ENCODE measurements around the gene SIK2. TPM values are rescaled to one million over a fixed set of nuclear protein-coding genes. Genes with fewer than 3 reads are reported as not detected.
A peak's percentile ranks its signal among the peaks of the same experiment; 100 is the strongest.

Gene SIK2
- total RNA-seq (2014; rRNA removed; shearing (Covaris generic); ENCODE audit: low replicate concordance), result 4.6 and 10.3 TPM in 2 replicates

DNA sequence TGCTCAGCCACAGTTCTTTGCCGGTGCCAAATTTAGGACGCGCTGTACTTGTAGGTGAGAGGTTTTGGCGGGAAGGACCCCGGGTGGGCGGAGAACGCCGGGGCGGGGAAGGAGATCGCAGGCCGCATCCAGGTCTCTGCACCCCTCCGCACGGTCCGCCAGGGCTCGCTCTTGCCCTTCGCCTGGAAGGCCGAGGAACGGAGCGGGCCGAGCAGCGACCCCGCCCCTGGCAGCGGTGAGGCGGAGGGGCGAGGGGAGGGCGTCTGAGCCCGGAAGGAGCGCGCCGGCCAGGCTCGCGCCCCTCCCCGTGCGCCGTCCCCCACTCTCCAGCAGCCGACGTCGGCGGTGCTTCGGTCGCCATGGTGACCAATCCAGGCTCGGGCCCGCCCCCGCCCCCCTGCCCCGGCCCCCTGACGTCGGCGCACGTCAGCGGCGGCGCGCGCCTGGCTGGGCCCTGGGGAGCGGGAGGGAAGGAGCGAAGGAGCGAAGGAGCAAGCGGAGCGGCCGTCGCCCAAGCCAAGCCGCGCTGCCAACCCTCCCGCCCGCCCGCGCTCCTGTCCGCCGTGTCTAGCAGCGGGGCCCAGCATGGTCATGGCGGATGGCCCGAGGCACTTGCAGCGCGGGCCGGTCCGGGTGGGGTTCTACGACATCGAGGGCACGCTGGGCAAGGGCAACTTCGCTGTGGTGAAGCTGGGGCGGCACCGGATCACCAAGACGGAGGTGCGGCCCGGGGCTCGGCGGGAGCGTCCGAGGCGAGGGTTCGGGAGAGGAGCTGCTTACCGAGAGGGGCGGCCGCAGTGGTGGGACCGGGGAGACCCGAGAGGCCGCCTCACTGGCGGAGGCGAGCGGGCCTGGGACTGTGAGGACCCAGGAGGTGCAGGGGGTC lies at the start of gene SIK2:
SIK2 (plus strand) TSS at position 471 of the 886 bp plus-strand sequence; CDS start at position 586, 115 bp downstream.
- Histone ChIP-seq H3K27me3 (no peaks in the 10 kb centered on the region), H3K36me3 (no peaks in the 10 kb centered on the region), H3K9me3 (no peaks in the 10 kb centered on the region), H3K4me3 (peak within 1 kb of the TSS; percentile 81)
- peak; percentile 96 for DNase-seq

DNA sequence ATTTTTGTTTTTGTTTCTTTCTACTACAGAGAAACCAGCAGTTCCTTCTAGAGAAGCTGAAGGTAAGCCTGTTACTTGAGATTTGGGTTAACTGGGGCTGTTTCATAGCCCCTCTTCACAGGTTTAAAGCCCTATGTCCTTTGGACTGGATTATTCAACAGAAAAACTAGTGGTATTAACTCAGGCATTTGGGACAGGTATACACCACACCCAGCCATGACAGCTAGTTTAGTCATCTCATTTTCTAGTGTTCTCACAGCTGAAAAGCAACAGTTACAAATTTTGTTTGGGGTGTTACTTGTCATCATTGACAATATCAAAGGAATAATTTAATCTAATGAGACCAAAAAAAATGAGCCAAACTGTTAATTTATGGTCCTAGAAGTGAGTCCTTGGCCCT lies 47.7 kb upstream of the SIK2 start:
- H3K9me3 ChIP-seq, result peaks cover 5% of the 10 kb centered on the region; the same call in 1 of the 2 replicates
- no peaks in the 10 kb centered on the region for H3K27me3 ChIP-seq
- DNase-seq, result no peak
- no peak overlapping the region for H3K4me3 ChIP-seq
- peaks cover 48% of the 10 kb centered on the region for H3K36me3 ChIP-seq

DNA sequence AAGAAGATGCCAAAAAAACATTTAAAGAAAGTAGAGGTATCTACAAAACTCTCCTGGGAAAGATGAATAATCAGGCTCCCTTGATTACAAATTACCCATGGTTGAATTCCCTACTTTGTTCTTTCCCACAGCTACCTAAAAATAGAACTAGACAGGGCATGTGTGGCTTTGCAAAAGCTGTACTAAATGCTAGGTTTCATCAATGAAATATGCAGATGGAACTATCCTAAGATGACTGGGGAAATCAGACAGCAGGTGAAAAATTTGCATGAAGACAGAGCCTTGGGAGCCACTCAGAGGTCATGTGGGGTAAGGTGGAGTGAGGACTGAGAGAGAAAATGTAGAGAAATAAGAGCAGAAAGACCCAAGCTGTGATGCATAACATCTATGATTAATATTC lies 47.0 kb upstream of the SIK2 start:
- no peak for DNase-seq
- no peak overlapping the region for H3K4me3 ChIP-seq
- H3K27me3 ChIP-seq, result no peaks in the 10 kb centered on the region
- peaks cover 50% of the 10 kb centered on the region for H3K36me3 ChIP-seq
- peaks cover 5% of the 10 kb centered on the region; the same call in 1 of the 2 replicates for H3K9me3 ChIP-seq

DNA sequence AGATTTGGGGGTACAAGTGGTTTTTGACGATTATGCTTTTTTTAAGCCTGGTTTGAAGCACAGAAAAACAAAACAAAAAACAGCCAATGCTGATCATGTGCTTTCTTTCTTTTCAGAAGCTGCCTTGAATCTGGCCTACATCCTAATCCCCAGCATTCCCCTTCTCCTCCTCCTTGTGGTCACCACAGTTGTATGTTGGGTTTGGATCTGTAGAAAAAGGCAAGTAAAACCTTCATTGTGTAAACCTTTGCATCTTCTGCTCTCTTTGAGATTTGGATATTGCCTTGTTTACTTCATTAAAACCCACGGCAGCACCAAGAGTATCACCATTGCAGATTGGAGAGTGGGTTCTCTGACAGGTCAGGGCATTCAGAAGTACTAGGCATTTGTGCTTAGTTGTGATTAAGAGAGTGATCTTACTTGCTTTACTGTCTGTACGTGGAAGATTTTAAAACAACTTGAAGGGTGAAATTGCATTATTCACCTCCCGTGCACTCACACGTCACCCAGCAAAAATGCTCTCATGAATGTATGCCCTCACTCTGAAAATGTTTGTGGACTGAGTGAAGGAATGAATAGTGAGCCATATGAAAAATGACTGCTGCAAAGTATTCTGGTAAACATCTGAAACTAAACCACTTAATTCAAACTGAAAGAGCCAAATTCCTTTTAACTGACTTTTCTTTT lies 44.7 kb upstream of the SIK2 start:
- peaks cover 57% of the 10 kb centered on the region for H3K36me3 ChIP-seq
- DNase-seq, result peak; percentile 83
- H3K27me3 ChIP-seq, result no peaks in the 10 kb centered on the region
- H3K9me3 ChIP-seq, result peaks cover 5% of the 10 kb centered on the region; the same call in 1 of the 2 replicates
- no peak overlapping the region for H3K4me3 ChIP-seq

DNA sequence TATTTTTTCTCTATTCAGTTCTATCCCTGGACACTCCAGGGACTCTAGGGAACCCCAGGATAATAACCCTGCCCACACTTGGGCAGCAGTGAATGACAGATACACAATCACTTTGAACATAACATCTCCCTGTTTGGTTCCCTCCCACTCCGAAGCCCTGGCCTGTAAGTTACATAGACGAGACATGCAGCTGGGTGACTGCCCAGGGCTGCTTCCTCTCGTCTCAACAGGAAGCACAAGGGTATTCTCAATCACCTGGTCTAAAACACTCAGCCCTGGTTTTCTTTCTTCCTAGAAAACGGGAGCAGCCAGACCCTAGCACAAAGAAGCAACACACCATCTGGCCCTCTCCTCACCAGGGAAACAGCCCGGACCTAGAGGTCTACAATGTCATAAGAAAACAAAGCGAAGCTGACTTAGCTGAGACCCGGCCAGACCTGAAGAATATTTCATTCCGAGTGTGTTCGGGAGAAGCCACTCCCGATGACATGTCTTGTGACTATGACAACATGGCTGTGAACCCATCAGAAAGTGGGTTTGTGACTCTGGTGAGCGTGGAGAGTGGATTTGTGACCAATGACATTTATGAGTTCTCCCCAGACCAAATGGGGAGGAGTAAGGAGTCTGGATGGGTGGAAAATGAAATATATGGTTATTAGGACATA lies 42.3 kb upstream of the SIK2 start:
- H3K27me3 ChIP-seq, result no peaks in the 10 kb centered on the region
- no peak for DNase-seq
- peaks cover 5% of the 10 kb centered on the region; the same call in 1 of the 2 replicates for H3K9me3 ChIP-seq
- H3K36me3 ChIP-seq, result peaks cover 57% of the 10 kb centered on the region
- H3K4me3 ChIP-seq, result no peak overlapping the region

DNA sequence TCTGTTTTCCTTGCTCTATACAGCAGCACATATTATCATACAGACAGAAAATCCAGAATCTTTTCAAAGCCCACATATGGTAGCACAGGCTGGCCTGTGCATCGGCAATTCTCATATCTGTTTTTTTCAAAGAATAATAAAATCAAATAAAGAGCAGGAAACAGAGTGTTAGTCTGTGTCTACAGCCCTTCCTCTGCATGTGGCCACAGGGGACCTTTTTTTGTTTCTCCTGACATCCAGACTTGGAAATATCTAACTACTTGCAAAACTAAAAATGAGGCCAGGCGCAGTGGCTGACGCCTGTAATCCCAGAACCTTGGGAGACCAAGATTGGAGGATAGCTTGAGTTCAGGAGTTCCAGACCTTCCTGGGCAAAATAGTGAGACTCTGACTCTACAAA lies 41.4 kb upstream of the SIK2 start:
- H3K4me3 ChIP-seq, result no peak overlapping the region
- H3K27me3 ChIP-seq, result no peaks in the 10 kb centered on the region
- H3K9me3 ChIP-seq, result peaks cover 5% of the 10 kb centered on the region; the same call in 1 of the 2 replicates
- H3K36me3 ChIP-seq, result peaks cover 48% of the 10 kb centered on the region
- no peak for DNase-seq

DNA sequence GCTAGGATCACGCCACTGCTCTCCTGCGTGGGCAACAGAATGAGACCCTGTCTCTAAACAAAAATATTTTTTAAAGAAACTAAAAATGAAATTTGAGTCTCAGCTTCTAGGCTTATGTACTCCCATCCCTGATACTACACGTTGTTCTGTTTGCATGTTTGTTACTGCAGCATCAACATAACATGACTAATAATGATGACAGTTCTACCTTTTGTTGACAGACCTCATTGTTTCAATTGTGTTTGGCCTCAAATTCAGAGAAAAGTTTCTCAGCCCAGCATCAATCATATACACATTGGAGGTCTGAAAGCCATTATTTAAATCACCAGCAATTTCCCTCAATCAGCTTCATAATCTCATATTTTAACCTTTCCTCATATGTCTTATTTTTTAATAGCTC lies 40.9 kb upstream of the SIK2 start:
- no peaks in the 10 kb centered on the region for H3K27me3 ChIP-seq
- no peak overlapping the region for H3K4me3 ChIP-seq
- H3K36me3 ChIP-seq, result peaks cover 43% of the 10 kb centered on the region
- DNase-seq, result no peak
- H3K9me3 ChIP-seq, result peaks cover under 1% of the 10 kb centered on the region; the same call in 1 of the 2 replicates

DNA sequence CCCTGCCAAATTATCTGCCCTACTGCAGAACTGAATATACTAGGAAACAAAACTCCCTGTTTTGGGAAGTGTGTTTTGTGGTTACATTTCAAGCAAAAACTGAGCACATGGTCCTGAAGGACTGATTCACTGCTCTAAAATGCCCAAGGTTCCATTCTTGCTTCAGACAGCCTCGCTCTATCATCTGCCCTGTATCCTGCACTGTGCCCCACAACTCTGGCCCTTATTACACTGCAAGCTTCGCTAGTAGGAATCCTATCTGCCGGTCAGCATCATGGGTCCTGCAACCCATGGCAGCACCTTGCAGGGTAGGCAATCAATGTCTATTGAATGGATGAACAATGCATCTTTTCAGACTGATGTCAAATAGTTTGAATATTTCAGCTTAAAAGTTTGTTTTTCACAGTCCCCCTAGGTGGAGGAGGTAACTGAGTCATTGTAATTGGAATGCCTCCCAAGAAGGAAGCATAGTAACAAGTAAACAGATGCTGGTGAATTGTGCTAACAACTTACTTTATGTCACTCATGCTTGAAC lies 40.4 kb upstream of the SIK2 start:
- no peak overlapping the region for H3K4me3 ChIP-seq
- H3K27me3 ChIP-seq, result no peaks in the 10 kb centered on the region
- no peak for DNase-seq
- no peaks in the 10 kb centered on the region for H3K9me3 ChIP-seq
- H3K36me3 ChIP-seq, result peaks cover 39% of the 10 kb centered on the region

DNA sequence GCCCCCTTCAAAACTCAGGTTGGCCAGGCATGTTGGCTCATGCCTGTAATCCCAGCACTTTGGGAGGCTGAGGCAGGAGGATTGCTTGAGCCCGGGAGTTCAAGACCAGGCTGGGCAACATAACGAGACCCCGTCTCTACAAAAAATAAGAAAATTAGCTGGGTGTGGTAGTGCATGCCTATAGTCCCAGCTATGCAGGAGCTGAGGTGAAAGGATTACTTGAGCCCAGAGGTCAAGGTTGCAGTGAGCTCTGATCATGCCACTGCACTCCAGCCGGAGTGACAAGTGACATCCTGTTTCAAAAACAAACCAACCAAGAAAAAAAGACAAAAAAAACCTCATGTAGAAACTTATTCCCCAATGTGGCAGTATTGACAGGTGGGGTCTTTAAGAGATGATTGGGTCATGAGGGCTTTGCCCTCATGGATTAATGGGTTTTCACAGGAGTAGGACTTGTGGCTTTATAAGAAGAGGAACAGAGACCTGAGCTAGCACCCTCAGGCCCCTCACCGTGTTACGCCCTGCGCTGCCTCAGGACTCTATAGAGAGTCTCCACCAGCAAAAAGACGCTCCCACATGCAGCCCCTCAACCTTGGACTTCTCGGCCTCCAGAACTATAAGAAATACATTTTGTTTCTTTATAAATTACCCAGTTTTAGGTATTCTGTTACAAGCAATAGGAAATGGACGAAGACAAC lies 39.4 kb upstream of the SIK2 start:
- Histone ChIP-seq H3K27me3 (no peaks in the 10 kb centered on the region), H3K36me3 (peaks cover 39% of the 10 kb centered on the region), H3K4me3 (no peak overlapping the region), H3K9me3 (no peaks in the 10 kb centered on the region)
- no peak for DNase-seq

DNA sequence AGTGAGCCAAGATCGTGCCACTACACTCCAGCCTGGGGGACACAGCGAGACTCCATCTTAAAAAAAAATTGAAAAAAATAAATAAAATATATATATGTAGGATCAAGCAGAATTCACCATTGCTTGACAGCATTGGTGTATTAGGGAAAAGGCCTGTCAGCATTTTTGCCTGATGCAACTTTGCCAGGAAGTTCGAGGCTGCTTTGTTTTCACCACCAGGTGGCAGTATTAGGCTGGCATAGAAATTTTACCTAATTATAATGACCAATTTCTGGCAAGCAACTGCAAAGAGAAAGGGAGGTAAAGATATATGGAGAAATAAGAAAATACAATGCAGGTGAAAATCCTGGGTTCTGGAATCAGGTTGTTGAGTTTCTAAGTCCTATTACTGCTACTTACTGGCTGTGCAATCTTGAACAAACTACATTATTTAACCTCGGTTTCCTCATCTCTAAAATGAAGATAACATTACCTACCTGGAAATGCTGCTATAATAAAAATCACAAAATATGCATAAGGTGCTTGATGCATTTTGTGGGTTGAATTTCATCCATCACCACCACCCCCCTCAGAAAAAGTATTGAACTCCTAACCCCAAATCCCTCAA lies 37.0 kb upstream of the SIK2 start:
- H3K27me3 ChIP-seq, result no peaks in the 10 kb centered on the region
- H3K9me3 ChIP-seq, result no peaks in the 10 kb centered on the region
- H3K36me3 ChIP-seq, result peaks cover 24% of the 10 kb centered on the region
- DNase-seq, result peak; percentile 43
- no peak overlapping the region for H3K4me3 ChIP-seq

DNA sequence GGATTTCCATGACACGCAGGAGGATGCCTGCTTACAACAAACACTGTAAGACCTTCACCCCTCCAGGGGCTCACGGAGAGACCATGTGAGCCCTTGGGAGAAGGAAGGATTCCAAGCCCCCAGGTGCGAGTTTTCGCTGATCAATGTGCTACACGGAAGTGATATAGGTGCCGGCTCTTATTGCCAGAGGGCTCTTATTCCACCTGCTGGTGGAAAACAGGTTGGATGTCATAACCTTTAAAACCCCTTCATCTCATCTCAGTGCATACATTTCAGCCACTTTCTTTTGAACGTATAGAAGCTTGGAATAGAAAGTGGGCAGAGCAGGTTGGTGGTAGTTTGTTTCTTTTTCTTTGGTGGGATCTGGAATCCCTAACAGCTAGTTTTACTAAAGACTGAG lies 35.9 kb upstream of the SIK2 start:
- Histone ChIP-seq H3K36me3 (peaks cover 14% of the 10 kb centered on the region), H3K9me3 (no peaks in the 10 kb centered on the region), H3K27me3 (no peaks in the 10 kb centered on the region), H3K4me3 (no peak overlapping the region)
- DNase-seq, result no peak

DNA sequence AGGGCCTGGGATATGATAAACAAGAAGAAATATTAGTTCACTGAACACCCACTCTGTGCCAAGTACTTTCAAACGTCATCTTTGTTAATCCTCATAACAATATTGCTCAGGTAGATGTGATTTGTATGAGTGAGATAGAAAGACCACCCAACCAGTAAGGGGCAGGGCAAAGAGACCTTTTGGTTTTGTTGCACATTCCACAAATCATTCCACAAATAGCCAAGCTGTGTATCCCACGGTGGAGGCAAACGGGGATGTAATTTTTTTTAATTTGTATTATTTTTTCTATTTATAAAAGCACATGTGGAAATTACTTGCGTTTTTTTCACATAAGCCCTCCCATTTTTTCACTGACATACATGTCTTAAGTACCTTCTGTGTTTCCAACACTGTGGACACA lies 32.8 kb upstream of the SIK2 start:
- no peaks in the 10 kb centered on the region for H3K27me3 ChIP-seq
- no peak for DNase-seq
- H3K36me3 ChIP-seq, result no peaks in the 10 kb centered on the region
- no peak overlapping the region for H3K4me3 ChIP-seq
- no peaks in the 10 kb centered on the region for H3K9me3 ChIP-seq

DNA sequence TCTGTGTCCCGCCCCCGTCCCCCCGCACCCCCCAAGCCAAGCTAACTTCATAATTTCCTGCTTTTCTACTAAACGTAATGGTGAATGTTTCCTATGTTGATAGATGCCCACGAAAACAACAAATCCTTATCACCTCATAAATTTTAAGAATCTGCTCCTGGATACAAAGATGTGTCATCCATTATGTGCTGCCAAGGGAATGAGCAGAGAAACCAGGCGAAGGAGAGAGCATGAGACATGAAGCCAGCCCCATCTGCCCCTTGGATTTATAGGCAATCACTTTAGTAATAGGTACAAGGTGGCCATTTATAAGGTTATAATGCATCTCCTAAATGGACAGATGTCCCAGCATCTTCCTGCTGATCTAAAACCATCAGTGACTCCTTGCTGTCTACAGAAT lies 31.5 kb upstream of the SIK2 start:
- DNase-seq, result no peak
- no peaks in the 10 kb centered on the region for H3K9me3 ChIP-seq
- no peaks in the 10 kb centered on the region for H3K27me3 ChIP-seq
- no peaks in the 10 kb centered on the region for H3K36me3 ChIP-seq
- H3K4me3 ChIP-seq, result no peak overlapping the region

DNA sequence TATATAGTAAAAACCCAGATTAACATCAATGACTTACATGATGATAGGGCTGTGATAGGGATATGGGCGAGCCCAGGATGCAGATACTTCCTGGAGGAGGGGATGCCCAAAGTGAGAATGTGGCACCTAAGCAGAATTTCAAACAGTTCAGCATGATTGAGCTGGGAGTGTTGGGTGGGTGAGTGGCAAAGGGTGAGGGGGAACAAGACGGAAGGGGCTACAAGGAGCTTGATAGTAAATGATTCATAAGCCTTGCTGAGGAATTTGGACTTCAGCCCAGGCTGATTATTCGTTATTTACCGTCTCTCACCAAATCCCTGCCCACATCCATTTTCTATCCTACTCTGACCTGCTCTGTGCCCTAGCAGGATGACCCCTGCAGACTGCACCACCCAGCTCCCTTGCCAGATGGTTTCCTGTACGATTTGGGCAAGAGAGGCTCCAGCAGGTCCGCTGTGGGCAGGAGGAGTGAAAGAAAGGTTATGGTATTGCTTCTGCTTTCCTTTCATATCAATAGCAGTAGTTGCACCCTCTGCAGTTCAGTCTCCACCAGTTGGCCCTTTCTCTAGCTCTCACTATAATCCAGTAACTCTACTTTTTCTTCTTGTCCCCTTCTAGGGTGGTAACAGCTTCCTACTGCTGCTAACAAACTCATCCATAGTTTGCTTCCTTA lies 30.3 kb upstream of the SIK2 start:
- no peaks in the 10 kb centered on the region for H3K9me3 ChIP-seq
- no peak overlapping the region for H3K4me3 ChIP-seq
- H3K36me3 ChIP-seq, result no peaks in the 10 kb centered on the region
- DNase-seq, result no peak
- H3K27me3 ChIP-seq, result no peaks in the 10 kb centered on the region

DNA sequence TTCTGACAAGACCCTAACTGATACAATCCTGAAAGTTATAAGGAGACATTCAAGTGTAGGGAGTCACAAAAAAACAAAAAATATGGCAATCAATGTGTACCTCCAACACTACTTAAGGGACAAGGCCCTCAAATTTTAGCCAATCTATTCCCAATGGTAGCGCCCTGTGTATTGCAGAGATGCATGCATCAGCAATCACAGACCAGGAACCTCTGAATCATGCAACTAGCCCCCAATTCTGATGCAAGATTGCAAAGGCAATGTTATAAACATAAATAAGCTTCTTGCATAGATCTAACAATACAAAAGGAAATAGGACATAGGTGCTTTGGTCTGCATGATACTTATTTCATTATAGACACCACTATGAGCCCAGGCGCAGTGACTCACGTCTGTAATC lies 29.7 kb upstream of the SIK2 start:
- Histone ChIP-seq H3K9me3 (no peaks in the 10 kb centered on the region), H3K36me3 (no peaks in the 10 kb centered on the region), H3K4me3 (no peak overlapping the region), H3K27me3 (no peaks in the 10 kb centered on the region)
- DNase-seq, result no peak

Measured in MG63 (cell line).